Measurements from ENCODE around the gene RASSF5. TPM values are rescaled to one million over a fixed set of nuclear protein-coding genes. Genes with fewer than 3 reads are reported as not detected.
A peak's percentile ranks its signal among the peaks of the same experiment; 100 is the strongest.

The RASSF5 gene
- total and polyA plus RNA-seq, 9 of the 15 experiments (the other 6 are each of a cell fraction or from before 2014, with no cell fraction given), result 6.1 to 41.0 (median 25.2) TPM

GRCh38 chr1:206612129-206612876 lies 105.0 kb downstream of the RASSF5 start, which contains the start of gene EIF2D (continued):
- TF ChIP-seq PRDM10 (IDR thresholded peaks at IDR 0.05; ENCODE audit: partially characterized antibody), result peak; percentile 69
- TF ChIP-seq TCFL5 (CRISPR knock-in tag; conservative IDR thresholded peaks at IDR 0.05), result no peak; the same call in 1 of the 2 replicates
- TF ChIP-seq TCF7 (IDR thresholded peaks at IDR 0.05; ENCODE audit: borderline replicate concordance), result peak; percentile 93
- no peak for TF ChIP-seq MCM3 (IDR thresholded peaks at IDR 0.05)
- TF ChIP-seq RBM17 (IDR thresholded peaks at IDR 0.05; ENCODE audit: borderline replicate concordance, low read depth, low read length), result no peak
- TF ChIP-seq CBX1 (IDR thresholded peaks at IDR 0.05; ENCODE audit: low read depth), result peak; percentile 97; the same call in 1 of the 2 replicates
- TF ChIP-seq KAT7 (CRISPR knock-in tag; IDR thresholded peaks at IDR 0.05; ENCODE audit: borderline replicate concordance), result peak; percentile 100
- peak; percentile 96 for TF ChIP-seq TBP (optimal IDR thresholded peaks at IDR 0.05; ENCODE audit: low read depth, low read length)
- TF ChIP-seq ZNF79 (CRISPR knock-in tag; IDR thresholded peaks at IDR 0.05; ENCODE audit: low read depth), result 0 out of 2 replicates have a peak, but pooled peaks have one; percentile 4
- TF ChIP-seq PML (IDR thresholded peaks at IDR 0.05; ENCODE audit: low read length), result peak; percentile 91
- TF ChIP-seq HSF4 (CRISPR knock-in tag; IDR thresholded peaks at IDR 0.05; ENCODE audit: borderline replicate concordance), result no peak
- TF ChIP-seq HBP1 (CRISPR knock-in tag; IDR thresholded peaks at IDR 0.05), result peak; percentile 90
- TF ChIP-seq SP1 (CRISPR knock-in tag; IDR thresholded peaks at IDR 0.05), result peak; percentile 100
- no peak; the same call in 1 of the 2 replicates for TF ChIP-seq TRIM28 (IDR thresholded peaks at IDR 0.05)
- TF ChIP-seq E2F4 (CRISPR knock-in tag; IDR thresholded peaks at IDR 0.05; ENCODE audit: low read depth), result peak; percentile 70; the same call in 1 of the 2 replicates
- peak; percentile 95 for TF ChIP-seq THAP12 (CRISPR knock-in tag; IDR thresholded peaks at IDR 0.05)
- TF ChIP-seq NCOA6 (IDR thresholded peaks at IDR 0.05), result no peak
- peak; percentile 95 for TF ChIP-seq MYC (IDR thresholded peaks at IDR 0.05; ENCODE audit: low read depth, low read length)
- peak; percentile 64; the same call in 1 of the 2 replicates for TF ChIP-seq MYC (CRISPR knock-in tag; IDR thresholded peaks at IDR 0.05; ENCODE audit: borderline replicate concordance, low read depth)
- TF ChIP-seq NBN (IDR thresholded peaks at IDR 0.05; ENCODE audit: low read depth), result peak; percentile 94

Data from K562 (cell line).